Measurements from ENCODE around the gene RBP3. TPM values are rescaled to one million over a fixed set of nuclear protein-coding genes. Genes with fewer than 3 reads are reported as not detected.

The RBP3 gene
- polyA plus RNA-seq, 12 donors = 0.04 to 0.11 (median 0.07) TPM; not detected in 5

GRCh38 chr10:47318706-47319105, 29.5 kb upstream of the RBP3 start:
- no peak for DNase-seq

GRCh38 chr10:47319784-47320183, 28.4 kb upstream of the RBP3 start:
- no peak for DNase-seq

GRCh38 chr10:47320812-47321211, 27.4 kb upstream of the RBP3 start:
- DNase-seq = no peak

GRCh38 chr10:47321521-47322195, 26.5 kb upstream of the RBP3 start:
- DNase-seq = no peak

- DNase-seq = no peak
Observed at GRCh38 chr10:47322300-47323061, 25.7 kb upstream of the RBP3 start, which contains the start of gene GDF2. Gene GDF2, plus strand, starts transcription at chr10:47322454. Its CDS starts 215 bp downstream, at chr10:47322669.

GRCh38 chr10:47323087-47323486, 25.1 kb upstream of the RBP3 start:
- no peak for DNase-seq

- no peak for DNase-seq
Observed at GRCh38 chr10:47323636-47324296, 24.4 kb upstream of the RBP3 start.

- no peak for DNase-seq
Observed at GRCh38 chr10:47325303-47326291, 22.6 kb upstream of the RBP3 start.

- no peak for DNase-seq
Observed at GRCh38 chr10:47326306-47326926, 21.7 kb upstream of the RBP3 start.

- DNase-seq = no peak
Observed at GRCh38 chr10:47326927-47327330, 21.2 kb upstream of the RBP3 start.

- no peak for DNase-seq
Observed at GRCh38 chr10:47329855-47330254, 18.3 kb upstream of the RBP3 start.

- no peak for DNase-seq
Observed at GRCh38 chr10:47330366-47330765, 17.8 kb upstream of the RBP3 start.

- DNase-seq = no peak
Observed at GRCh38 chr10:47330804-47331203, 17.4 kb upstream of the RBP3 start.

GRCh38 chr10:47331491-47331890, 16.7 kb upstream of the RBP3 start:
- no peak for DNase-seq

- DNase-seq = no peak
Observed at GRCh38 chr10:47331954-47332353, 16.2 kb upstream of the RBP3 start.

GRCh38 chr10:47332371-47332770, 15.8 kb upstream of the RBP3 start:
- no peak for DNase-seq

- no peak for DNase-seq
Observed at GRCh38 chr10:47332946-47333345, 15.2 kb upstream of the RBP3 start.

GRCh38 chr10:47333532-47333931, 14.6 kb upstream of the RBP3 start:
- no peak for DNase-seq

- no peak for DNase-seq
Observed at GRCh38 chr10:47334466-47335295, 13.5 kb upstream of the RBP3 start.

GRCh38 chr10:47335906-47336305, 12.3 kb upstream of the RBP3 start:
- no peak for DNase-seq

All from muscle of arm (tissue), 12 donors.